ENCODE results near the gene LIPN. TPM values are rescaled to one million over a fixed set of nuclear protein-coding genes. Genes with fewer than 3 reads are reported as not detected.

Gene LIPN
- total RNA-seq, 4 donors from 2014 or later = 1.7 TPM; not detected in 3

DNA sequence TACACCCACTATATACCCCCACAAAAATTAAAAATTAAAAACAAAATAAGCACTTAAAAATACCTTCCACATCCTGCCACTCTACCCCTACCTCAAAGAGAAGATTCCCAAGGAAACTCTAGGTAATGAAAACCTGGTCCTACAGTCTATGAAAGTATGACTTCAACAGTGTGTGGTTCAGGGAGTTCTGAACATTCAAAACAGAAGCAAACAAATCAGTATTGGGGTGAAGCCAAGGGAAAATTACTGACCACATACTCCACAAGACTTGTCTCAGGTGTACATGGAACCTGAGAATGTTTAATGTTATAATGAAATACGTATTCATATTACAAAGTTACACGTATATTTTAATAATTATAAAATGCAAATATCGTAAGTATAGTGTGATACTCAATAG is 22.4 kb downstream of the LIPN start:
- TF ChIP-seq, protein P1, sequence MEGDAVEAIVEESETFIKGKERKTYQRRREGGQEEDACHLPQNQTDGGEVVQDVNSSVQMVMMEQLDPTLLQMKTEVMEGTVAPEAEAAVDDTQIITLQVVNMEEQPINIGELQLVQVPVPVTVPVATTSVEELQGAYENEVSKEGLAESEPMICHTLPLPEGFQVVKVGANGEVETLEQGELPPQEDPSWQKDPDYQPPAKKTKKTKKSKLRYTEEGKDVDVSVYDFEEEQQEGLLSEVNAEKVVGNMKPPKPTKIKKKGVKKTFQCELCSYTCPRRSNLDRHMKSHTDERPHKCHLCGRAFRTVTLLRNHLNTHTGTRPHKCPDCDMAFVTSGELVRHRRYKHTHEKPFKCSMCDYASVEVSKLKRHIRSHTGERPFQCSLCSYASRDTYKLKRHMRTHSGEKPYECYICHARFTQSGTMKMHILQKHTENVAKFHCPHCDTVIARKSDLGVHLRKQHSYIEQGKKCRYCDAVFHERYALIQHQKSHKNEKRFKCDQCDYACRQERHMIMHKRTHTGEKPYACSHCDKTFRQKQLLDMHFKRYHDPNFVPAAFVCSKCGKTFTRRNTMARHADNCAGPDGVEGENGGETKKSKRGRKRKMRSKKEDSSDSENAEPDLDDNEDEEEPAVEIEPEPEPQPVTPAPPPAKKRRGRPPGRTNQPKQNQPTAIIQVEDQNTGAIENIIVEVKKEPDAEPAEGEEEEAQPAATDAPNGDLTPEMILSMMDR (IDR thresholded peaks at IDR 0.05; ENCODE audit: low read depth) = no peak

DNA sequence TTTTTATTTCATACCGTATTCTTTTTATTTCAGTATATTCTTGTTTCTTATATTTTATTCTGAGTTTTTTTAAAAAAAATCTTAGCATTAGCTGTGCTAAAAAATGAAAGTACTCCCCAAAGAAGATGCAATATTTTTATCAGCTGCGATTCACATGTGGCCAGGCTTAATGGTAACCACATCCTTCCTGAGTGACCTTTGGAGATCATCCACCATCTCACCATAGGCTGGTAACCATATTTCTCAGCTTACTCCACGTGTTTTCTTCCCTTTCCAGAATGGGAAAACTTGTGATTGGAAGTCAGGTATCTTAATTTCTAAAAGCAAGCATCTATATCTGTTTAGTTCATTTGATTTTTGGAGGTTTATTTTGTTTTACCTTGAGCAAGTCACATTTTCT is 23.9 kb downstream of the LIPN start:
- TF ChIP-seq, protein P1 (IDR thresholded peaks at IDR 0.05; ENCODE audit: low read depth) = no peak

DNA sequence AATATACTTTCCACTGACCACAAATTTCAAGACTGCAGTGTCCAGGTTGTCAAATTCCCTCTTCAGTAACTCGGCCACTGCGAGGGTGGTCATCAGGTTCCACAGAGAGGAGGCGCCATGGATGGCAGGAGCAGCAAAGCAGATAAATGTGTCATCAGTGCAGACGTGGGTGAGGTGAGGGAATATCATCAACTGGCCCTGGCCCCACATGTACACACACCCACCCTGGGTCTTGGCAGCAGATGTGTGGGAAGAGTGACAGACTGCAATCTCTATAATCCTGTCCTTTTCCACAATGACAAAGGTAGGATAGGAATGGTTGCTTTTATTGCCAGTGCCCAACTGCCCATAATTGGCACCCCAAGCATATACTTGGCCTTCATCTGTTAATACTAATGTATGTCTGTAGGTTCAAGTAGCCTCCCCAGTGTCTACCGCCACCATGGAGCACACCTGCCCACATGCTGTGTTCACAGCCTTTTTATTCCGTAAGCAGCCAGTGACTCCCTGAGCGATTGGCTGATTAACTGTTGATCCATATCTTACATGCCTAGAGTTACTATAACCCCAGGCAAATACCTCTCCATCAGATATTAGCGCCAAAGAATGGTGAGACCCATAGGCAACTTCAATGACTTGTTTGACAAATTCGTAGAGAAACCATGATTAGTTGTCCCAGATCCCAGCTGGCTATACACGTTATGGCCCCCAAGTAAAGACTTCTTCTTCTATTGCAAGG is 26.4 kb downstream of the LIPN start:
- TF ChIP-seq, protein P1 (IDR thresholded peaks at IDR 0.05; ENCODE audit: low read depth) = no peak

DNA sequence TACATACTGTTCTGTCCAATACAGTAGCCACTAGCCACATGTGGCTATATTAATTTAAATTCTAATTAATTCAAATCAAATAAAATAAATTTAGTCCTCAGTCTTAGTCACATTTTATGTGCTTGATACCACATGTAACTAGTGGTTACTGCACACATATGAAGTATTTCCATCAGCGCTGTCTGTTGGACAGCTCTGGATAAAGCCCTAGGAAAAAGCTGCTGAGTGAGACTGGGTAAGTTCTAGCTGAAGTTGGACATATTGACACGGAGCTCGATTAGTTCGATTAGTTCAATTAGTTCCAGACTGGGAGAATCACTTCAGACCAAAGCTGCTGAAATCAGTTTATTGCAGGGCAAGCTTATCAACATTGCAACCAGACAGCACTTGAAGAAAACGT is 27.6 kb downstream of the LIPN start:
- TF ChIP-seq, protein P1 (IDR thresholded peaks at IDR 0.05; ENCODE audit: low read depth) = no peak

DNA sequence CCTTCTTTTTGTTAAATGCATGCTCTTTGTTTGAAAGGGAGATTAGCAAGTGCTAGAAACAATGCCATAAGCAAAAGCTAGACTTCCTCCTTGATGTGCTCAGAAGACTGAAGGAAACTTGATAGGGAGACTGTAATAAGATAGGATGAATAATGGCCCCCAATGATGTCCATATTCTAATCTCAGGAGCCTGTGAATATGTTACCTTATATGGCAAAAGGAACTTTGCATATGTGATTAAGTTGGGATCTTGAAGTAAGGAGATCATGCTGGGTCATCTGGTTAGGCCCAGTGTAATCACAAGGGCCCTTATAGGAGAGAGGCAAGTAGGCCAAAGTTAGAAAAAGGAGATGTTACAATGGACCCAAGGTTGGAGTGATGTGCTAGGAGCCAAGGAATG is 29.1 kb downstream of the LIPN start:
- TF ChIP-seq, protein P1 (IDR thresholded peaks at IDR 0.05; ENCODE audit: low read depth) = no peak

DNA sequence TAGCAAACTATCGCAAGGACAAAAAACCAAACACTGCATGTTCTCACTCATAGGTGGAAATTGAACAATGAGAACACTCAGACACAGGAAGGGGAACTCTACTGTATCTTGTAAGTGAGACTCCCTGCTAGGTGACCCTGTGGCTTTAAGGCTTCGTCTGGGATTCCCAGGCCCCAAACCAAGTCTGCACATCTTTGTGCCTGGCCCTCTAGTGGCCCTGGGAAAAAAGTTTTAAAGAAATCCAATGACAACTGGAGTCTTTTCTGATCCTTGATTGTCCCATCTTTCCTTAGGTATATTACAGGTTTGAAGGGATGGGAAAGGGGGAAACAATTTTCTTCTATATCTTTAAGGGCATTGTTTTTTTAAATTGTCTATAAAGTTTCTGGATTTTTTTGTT is 32.1 kb downstream of the LIPN start:
- TF ChIP-seq, protein P1 (IDR thresholded peaks at IDR 0.05; ENCODE audit: low read depth) = no peak

DNA sequence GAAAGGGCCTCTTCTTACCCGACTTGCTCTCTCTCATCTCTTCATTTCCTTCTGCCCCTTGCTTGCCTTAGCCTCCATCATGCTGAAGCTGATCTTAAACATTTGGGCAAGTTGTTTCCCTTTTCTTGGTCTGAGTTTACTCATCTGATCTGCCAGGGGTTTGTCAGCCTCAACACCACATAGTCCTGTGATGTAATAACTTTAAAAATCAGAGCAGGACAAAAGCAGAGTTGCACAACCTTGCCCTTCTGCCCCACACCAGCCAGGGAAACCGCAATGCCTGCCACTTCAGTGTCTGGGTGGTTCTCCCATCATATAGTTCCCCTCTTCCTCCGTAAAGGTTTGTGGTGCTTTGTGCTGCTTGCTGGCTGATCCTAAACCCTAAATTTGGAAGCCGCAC is 32.8 kb downstream of the LIPN start:
- TF ChIP-seq, protein P1 (IDR thresholded peaks at IDR 0.05; ENCODE audit: low read depth) = no peak

Measured in subcutaneous adipose tissue (tissue), 4 donors.